HG02759 (cell line): ENCODE results near the gene PHLDB2.

ENCODE experiments used
- ATAC-seq: cut with Tn5 transposase; IDR thresholded peaks from one replicate; pipeline ENCODE4 v1.9.1; 2021; ENCODE audit warnings: mild to moderate bottlenecking, moderate library complexity; ENCODE audit not compliant: unreplicated experiment

The PHLDB2 gene

GRCh38 chr3:111921181-111921580, 62.1 kb downstream of the PHLDB2 start:
- ATAC-seq, result no peak

- ATAC-seq, result no peak
These were observed 64.2 kb downstream of the PHLDB2 start for GRCh38 chr3:111923095-111923771.

- ATAC-seq, result no peak
These were observed 64.7 kb downstream of the PHLDB2 start for GRCh38 chr3:111923806-111924205.

- ATAC-seq, result no peak
These were observed 65.2 kb downstream of the PHLDB2 start for GRCh38 chr3:111924283-111924682.

GRCh38 chr3:111926266-111926676, 67.2 kb downstream of the PHLDB2 start:
- no peak for ATAC-seq

- ATAC-seq, result no peak
These were observed 69.5 kb downstream of the PHLDB2 start for GRCh38 chr3:111928613-111929012.

- no peak for ATAC-seq
These were observed 70.4 kb downstream of the PHLDB2 start for GRCh38 chr3:111929484-111929883.

GRCh38 chr3:111932946-111933345, 73.9 kb downstream of the PHLDB2 start:
- no peak for ATAC-seq

GRCh38 chr3:111936191-111936841, 77.3 kb downstream of the PHLDB2 start:
- ATAC-seq, result no peak

GRCh38 chr3:111936967-111937366, 77.9 kb downstream of the PHLDB2 start:
- ATAC-seq, result no peak

GRCh38 chr3:111937871-111938270, 78.8 kb downstream of the PHLDB2 start:
- no peak for ATAC-seq

GRCh38 chr3:111939873-111940272, 80.8 kb downstream of the PHLDB2 start:
- no peak for ATAC-seq

GRCh38 chr3:111943533-111943932, 84.5 kb downstream of the PHLDB2 start:
- ATAC-seq, result no peak

GRCh38 chr3:111944372-111944771, 85.3 kb downstream of the PHLDB2 start:
- ATAC-seq, result no peak

- no peak for ATAC-seq
These were observed 88.2 kb downstream of the PHLDB2 start for GRCh38 chr3:111947231-111947630.

- ATAC-seq, result no peak
These were observed 89.7 kb downstream of the PHLDB2 start for GRCh38 chr3:111948786-111949185.

- no peak for ATAC-seq
These were observed 90.6 kb downstream of the PHLDB2 start for GRCh38 chr3:111949712-111950111.

- ATAC-seq, result no peak
These were observed 92.0 kb downstream of the PHLDB2 start for GRCh38 chr3:111951032-111951431.

- no peak for ATAC-seq
These were observed 93.0 kb downstream of the PHLDB2 start for GRCh38 chr3:111952086-111952485.

- no peak for ATAC-seq
These were observed 93.9 kb downstream of the PHLDB2 start for GRCh38 chr3:111952866-111953450.

GRCh38 chr3:111954228-111954990, 95.3 kb downstream of the PHLDB2 start:
- no peak for ATAC-seq

- ATAC-seq, result no peak
These were observed 96.8 kb downstream of the PHLDB2 start for GRCh38 chr3:111955876-111956275.
